HUDEP-2 (cell line): ENCODE measurements around the gene COPS8.

ENCODE experiments used
- DNase-seq, 76 experiments: peaks; one replicate each; lab custom pipeline; 2025; ENCODE audit not compliant: unreplicated experiment in 76 of 76; lab: John Stamatoyannopoulos, UW

The COPS8 gene

DNA sequence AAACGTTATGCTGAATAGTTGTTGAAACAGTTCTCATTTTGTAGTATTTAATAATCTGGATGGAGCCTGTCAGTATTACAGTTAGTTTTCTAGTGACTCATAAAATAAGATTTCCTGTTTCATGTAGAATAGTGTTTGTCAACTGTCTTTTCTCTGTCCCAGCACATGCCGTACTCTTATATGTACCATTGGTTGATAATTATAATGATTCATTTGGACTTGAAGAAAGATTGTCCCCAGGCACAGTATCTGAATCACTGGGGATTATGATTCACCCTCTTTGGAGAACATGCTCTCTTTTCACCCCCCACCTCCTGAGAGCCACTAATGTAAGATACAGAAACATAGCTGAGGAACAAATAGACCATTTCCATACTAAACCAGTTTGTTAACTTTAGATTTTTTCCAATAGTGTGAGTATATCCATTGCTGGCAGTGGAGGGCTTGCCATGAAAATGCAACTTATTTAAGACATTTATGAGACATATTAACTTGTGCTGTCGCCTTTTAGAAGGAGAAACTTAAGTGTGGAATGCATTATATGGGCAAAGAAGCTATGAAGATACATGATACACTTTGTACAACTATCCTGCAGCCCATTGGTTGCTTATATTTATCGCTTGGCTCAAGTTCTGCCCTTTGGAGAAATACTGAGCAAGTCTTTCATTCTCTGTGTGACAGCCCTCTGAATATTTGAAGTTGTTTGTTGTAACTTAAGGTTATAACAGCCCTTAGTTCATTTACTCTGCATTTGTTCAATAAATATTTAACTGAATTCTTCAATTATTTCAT lies 12.4 kb downstream of the COPS8 start:
- DNase-seq, result peak in 1 of 76 experiments; percentile 3

GRCh38 chr2:237099804-237100203 lies 14.1 kb downstream of the COPS8 start:
- DNase-seq, result no peak

DNA sequence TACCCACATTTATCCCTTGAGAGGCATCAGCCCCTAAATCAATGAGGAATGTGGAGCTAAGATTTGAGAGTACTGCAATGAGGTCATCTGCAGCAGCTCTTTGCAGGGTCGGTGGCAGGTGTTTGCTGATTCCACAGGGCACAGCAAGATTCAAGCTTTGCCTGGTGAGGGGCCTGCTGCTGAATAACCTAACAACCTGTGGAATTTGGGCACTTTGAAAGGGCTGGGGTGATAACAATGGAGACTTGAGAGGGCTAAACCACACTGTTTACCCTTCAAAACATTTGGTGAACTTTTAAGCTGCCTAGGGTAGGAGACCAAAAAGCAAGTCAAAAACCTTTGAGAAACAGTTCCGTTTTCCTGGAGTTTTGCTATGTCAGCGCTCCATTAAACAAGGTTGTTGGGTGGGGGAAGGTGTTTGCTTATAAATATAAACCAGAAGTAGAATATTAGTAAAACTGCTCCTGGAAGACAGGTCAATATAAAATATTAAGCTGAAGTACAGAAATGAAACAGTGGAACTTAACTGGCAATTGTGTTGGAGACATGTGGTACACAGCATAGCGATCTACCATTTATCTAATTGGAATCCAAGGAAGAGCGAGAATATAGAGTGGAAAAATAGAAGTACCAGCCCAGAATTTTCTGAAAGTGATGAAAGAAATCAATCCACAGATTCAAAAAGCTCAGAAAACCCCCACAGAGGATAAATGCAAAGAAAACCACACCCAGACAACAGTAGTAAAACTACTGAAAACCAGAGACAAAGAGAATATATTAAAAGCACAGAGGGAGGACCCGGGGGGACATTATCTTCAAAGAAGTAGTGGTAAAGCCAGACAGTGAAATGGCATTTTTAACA lies 15.7 kb downstream of the COPS8 start:
- no peak for DNase-seq

DNA sequence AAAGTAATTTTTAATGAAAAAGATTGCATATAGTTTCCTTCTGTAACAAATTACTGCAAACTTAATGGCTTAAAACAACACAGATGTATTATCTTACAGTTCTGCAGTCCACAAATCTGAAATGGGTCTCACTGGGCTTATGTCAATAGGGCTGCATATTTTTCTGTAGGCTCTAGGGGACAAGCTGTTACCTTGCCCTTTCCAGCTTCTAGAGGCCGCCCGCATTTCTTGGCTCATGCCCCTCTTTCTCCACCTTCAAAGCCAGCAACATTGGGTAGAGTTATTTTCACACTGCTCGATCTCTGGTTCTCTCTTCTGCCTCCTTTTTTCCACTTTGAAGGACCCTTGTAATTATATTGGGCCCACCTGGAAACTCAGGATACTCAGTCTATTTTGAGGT lies 16.7 kb downstream of the COPS8 start:
- DNase-seq, result no peak

GRCh38 chr2:237109421-237109934 lies 23.8 kb downstream of the COPS8 start:
- DNase-seq, result no peak

- DNase-seq, result no peak
These were observed 27.5 kb downstream of the COPS8 start for GRCh38 chr2:237113026-237113795.

- no peak for DNase-seq
These were observed 30.2 kb downstream of the COPS8 start for GRCh38 chr2:237115870-237116269.

GRCh38 chr2:237116431-237116830 lies 30.7 kb downstream of the COPS8 start:
- DNase-seq, result no peak

GRCh38 chr2:237118025-237118424 lies 32.3 kb downstream of the COPS8 start:
- DNase-seq, result no peak

- no peak for DNase-seq
These were observed 33.0 kb downstream of the COPS8 start for GRCh38 chr2:237118561-237119155.

GRCh38 chr2:237120916-237121315 lies 35.2 kb downstream of the COPS8 start:
- no peak for DNase-seq

- DNase-seq, result no peak
These were observed 35.6 kb downstream of the COPS8 start for GRCh38 chr2:237121321-237121720.

DNA sequence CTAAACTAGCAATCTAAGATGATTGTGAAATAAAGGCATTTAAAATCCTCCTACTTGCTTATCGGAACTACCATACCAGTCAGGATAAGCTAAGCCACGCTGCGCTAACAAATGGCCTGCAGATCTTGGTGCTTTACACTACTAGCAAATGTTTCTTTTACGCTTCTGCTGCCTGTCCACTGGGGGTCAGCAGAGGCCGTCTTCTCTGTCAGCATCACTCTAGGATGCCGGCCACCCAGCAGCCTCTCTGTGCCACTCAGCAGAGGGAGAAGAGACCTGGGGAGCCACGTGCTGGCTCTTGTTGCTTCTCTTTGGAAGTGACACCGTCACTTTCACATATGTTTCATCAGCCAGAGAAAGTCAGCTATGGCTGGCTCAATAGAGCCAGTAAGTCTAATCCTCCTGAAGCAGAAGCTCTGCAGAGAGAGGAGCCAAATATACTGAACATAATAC lies 36.6 kb downstream of the COPS8 start:
- DNase-seq, result peak in 47 of 76 experiments; percentile 1 to 51 (median 16)

- DNase-seq, result no peak
These were observed 39.1 kb downstream of the COPS8 start for GRCh38 chr2:237124820-237125219.

GRCh38 chr2:237125967-237126366 lies 40.3 kb downstream of the COPS8 start:
- DNase-seq, result no peak

DNA sequence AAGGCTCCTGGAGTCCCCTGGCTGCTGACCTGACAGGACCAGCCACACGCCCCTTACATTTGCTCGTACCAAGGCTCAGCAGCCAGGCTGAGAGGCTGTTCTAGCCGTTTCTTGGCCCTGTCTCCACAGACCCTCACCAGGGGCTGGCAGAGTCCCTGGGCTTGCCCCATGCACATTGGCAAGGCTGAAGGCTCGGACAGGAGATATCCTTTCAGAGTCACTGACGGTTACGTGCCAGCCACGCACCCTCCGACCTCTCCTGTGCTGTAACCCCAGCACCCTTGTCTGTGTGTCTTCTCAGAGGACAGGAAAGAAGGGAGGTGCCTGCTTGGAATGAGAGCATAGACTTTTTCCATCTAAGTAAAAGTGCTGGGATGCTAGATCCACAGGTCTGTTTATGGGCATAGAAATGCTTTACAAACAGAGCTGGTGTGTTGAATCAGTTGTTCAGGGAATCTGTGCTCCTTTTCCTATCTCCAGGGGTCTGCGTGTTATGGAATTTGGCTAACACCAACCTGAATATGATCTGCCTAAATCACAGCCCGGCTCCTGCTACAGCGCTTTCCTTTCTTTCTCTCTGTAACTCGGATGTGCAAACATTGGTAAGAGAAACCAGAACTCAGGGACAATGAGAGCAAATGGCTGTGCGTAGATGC lies 41.0 kb downstream of the COPS8 start:
- DNase-seq, result no peak

DNA sequence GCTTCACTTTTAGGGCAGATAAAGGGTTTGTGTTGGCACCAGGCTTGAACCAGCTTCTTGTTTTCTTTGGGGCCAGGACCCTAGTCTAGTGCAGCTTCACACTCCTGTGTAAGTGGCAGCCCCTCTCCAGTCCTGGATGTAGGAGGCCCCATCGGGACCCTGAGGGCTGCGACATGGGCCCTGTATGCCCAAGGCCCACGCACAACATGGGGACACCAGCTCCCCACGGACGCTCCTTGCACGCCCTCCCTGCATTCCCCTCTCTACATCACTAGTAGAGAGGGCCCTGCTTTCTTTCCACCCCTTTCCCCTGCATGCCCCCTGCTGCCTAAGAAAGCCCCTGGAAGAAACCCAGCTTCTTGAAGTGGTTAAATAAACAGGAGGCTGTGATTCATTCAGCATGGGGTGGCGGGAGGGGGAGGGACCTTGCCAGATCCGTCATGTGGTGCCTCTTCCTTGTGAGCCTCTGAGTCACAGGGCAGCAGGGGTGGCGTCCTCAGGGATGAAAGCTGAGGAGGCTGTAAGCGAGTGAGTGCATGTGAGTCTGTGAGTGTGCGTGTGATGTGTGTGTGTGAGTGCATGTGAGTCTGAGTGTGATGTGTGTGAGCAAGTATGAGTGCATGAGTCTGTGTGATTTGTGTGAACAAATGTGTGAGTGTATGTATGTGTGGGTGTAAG lies 42.5 kb downstream of the COPS8 start:
- peak in 1 of 76 experiments; percentile 1 for DNase-seq

DNA sequence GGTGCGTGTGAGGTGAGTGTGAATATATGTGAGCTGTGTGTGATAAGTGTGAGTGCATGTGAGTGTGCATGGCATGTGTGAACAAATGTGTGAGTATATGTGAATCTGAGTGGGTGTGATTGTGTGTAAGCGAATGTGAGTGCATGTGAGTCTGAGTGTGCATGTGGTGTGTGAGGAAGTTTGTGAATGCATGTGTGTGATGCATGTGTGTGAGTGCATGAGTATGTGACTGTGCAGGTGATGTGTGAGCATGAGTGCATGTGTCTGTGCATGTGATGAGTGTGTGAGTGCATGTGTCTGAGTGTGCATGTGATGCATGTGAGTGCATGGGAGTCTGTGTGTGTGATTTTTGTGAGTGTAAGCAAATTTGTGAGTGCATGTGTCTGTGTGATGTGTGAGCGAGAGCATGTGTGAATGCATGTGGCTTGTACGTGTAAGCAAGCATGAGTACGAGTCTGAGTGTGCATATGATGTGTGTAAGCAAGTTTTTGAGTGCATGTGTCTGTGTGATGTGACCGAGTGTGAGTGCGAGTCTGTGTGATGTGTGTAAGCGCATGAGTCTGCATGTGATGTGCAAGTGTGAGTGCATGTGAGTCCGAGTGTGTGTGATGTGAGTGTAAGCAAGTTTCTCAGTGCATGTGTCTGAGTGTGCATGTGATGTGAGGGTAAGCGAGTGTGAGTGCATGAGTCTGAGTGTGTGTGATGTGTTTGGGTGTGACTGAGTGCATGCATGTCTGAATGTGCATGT lies 43.3 kb downstream of the COPS8 start:
- DNase-seq, result no peak
